Smooth muscle cell (in vitro differentiated cells): ENCODE data around the gene ITK. TPM values are rescaled to one million over a fixed set of nuclear protein-coding genes. Genes with fewer than 3 reads are reported as not detected.
"Not testable (repeated sequence)": the region's sequence is repeated elsewhere in the genome, so short reads cannot be mapped to it uniquely, and the experiment has no call there.

Experiments used
- DNase-seq: peaks from one replicate; lab custom pipeline; 2025; ENCODE audit not compliant: unreplicated experiment; lab: John Stamatoyannopoulos, UW
- H2AFZ ChIP-seq: fragments of 200-600 bp; sonication (generic); 2 replicates; pipeline ENCODE4 v1.6.0; 2016; ENCODE audit warnings: antibody characterized with exemption, low read depth, mild to moderate bottlenecking
- H3F3A ChIP-seq: fragments of 200-600 bp; sonication (generic); 2 replicates; pipeline ENCODE4 v1.6.0; 2017; ENCODE audit warnings: antibody characterized with exemption, low read depth
- H3K27ac ChIP-seq: fragments of 200-600 bp; sonication (generic); 2 replicates; pipeline ENCODE4 v1.5.1; 2016; ENCODE audit warnings: low read depth, mild to moderate bottlenecking
- H3K27me3 ChIP-seq: fragments of 200-600 bp; sonication (generic); 2 replicates; pipeline ENCODE4 v1.6.1; 2016; ENCODE audit warnings: low read depth, mild to moderate bottlenecking
- H3K36me3 ChIP-seq: fragments of 200-600 bp; sonication (generic); 2 replicates; pipeline ENCODE4 v1.5.1; 2016; ENCODE audit warnings: low read depth
- H3K4me1 ChIP-seq: fragments of 200-600 bp; sonication (generic); 2 replicates; pipeline ENCODE4 v1.5.1; 2016; ENCODE audit warnings: low read depth
- H3K4me2 ChIP-seq: fragments of 200-600 bp; sonication (generic); 2 replicates; pipeline ENCODE4 v1.6.0; 2016; ENCODE audit warnings: mild to moderate bottlenecking
- H3K4me3 ChIP-seq: fragments of 200-600 bp; sonication (generic); 2 replicates; pipeline ENCODE4 v1.5.1; 2016; ENCODE audit warnings: mild to moderate bottlenecking
- H3K79me2 ChIP-seq: fragments of 200-600 bp; sonication (generic); 2 replicates; pipeline ENCODE4 v1.6.0; 2016; ENCODE audit warnings: low read depth, mild to moderate bottlenecking
- H3K9ac ChIP-seq: fragments of 200-600 bp; sonication (generic); 2 replicates; pipeline ENCODE4 v1.6.0; 2016; ENCODE audit warnings: low read depth
- H3K9me3 ChIP-seq: fragments of 200-600 bp; sonication (generic); replicated peaks from 2 replicates; pipeline ENCODE4 v1.5.1; 2016; ENCODE audit warnings: low read depth
- H4K20me1 ChIP-seq: fragments of 200-600 bp; sonication (generic); 2 replicates; pipeline ENCODE4 v1.6.0; 2016; ENCODE audit warnings: low read depth
- WGBS: methylation state at CpG from one replicate; pipeline ENCODE4 v1.1.7; 2016; ENCODE audit warnings: low lambda C conversion rate; 5-methylcytosine and 5-hydroxymethylcytosine counted together
- polyA plus RNA-seq: library from polyadenylated mRNA; unstranded; fragments of >200 nt; fragmentation: Nextera tagmentation; extraction: Ambion mirVana; gene quantifications from 2 replicates; pipeline ENCODE4 v1.2.1, GENCODE V29; 2016
- total RNA-seq: library from RNA; depleted of rRNA; stranded (reverse); fragments of >200 nt; gene quantifications from 2 replicates; pipeline ENCODE4 v1.2.3, GENCODE V29; 2014
- TF ChIP-seq, protein P1 (sequence below): fragments of 200-600 bp; sonication (generic); IDR thresholded peaks from 2 replicates; pipeline ENCODE4 v1.5.1; 2017; ENCODE audit warnings: borderline replicate concordance, mild to moderate bottlenecking, antibody characterized with exemption; ENCODE audit not compliant: insufficient read depth, poor library complexity, severe bottlenecking

The ITK gene
- total and polyA plus RNA-seq, 2 experiments from 2014 or later, result 0.97 to 1.8 TPM

DNA sequence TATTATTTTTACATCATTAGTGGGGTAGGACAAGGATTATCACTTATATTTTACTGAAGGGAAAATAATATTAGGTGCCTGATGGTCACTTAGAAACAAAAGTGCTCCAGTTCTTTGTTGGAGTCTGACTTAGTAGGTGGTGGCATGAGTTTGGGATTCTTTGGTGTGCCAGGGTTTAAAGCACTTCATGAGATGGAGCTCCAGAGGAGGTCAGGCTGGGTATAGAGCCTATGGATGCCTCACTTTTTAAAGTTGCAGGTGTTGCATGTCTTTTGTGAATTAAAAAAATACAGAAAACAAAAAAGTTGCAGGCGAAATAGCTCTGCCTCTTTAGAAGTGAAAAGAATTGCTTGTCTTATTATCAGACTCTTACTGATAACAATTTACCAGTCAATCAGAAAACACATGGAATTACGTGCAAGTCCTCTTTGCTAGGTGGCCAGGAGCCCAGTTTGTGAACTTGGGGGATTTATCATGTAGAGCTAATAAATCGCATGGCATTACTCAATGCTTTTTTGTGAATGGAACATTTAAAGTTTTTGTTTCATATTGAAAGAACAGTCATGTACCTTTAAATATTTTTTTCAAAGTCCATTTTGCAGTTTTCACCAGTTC lies 1.6 kb downstream of the ITK start:
- Histone ChIP-seq H4K20me1 (no peaks in the 10 kb centered on the region), H3K4me2 (no peak overlapping the region), H3K9ac (no peak overlapping the region), H3K9me3 (no peaks in the 10 kb centered on the region), H3F3A (no peaks in the 10 kb centered on the region), H3K27ac (no peak overlapping the region), H2AFZ (no peak overlapping the region), H3K4me1 (no peaks in the 10 kb centered on the region), H3K27me3 (peaks cover 27% of the 10 kb centered on the region), H3K36me3 (no peaks in the 10 kb centered on the region), H3K79me2 (no peaks in the 10 kb centered on the region), H3K4me3 (no peak overlapping the region)
- no peak for DNase-seq
- WGBS, result 86% methylated on average over 3 of the region's 3 CpGs
- TF ChIP-seq, protein P1, sequence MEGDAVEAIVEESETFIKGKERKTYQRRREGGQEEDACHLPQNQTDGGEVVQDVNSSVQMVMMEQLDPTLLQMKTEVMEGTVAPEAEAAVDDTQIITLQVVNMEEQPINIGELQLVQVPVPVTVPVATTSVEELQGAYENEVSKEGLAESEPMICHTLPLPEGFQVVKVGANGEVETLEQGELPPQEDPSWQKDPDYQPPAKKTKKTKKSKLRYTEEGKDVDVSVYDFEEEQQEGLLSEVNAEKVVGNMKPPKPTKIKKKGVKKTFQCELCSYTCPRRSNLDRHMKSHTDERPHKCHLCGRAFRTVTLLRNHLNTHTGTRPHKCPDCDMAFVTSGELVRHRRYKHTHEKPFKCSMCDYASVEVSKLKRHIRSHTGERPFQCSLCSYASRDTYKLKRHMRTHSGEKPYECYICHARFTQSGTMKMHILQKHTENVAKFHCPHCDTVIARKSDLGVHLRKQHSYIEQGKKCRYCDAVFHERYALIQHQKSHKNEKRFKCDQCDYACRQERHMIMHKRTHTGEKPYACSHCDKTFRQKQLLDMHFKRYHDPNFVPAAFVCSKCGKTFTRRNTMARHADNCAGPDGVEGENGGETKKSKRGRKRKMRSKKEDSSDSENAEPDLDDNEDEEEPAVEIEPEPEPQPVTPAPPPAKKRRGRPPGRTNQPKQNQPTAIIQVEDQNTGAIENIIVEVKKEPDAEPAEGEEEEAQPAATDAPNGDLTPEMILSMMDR, result no peak

DNA sequence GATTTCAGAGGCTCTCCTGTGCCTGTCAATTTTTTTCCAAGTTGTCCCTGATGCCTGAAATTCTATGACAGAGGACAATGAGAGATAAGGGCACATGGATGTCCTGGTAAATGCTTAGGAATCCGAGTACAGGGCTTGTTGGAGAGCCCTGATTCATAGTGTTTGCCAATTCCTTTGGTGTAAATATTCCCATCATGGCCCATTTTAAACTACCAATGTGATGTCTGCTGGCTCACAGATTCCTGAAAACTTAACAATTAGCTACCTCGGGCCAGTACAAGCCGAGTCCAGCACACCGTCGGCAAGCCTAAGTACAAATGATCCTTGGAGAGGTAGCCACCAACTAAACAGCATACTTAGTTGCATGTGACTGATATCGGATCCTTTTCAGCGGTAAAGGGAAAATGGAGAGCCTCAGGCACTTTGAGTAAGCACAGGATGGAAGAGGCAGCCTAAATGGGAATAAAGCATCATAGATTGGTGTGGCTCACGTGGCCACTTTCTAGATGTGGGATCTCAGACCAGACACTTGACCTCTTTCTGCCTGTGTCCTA lies 3.6 kb downstream of the ITK start:
- Histone ChIP-seq H3K4me1 (no peaks in the 10 kb centered on the region), H3K36me3 (no peaks in the 10 kb centered on the region), H3K27me3 (peaks cover 32% of the 10 kb centered on the region), H2AFZ (no peak overlapping the region), H3K4me2 (no peak overlapping the region), H3K9me3 (no peaks in the 10 kb centered on the region), H3K9ac (no peak overlapping the region), H3K79me2 (no peaks in the 10 kb centered on the region), H3K27ac (no peak overlapping the region), H4K20me1 (no peaks in the 10 kb centered on the region), H3K4me3 (no peak overlapping the region), H3F3A (no peaks in the 10 kb centered on the region)
- DNase-seq, result no peak
- TF ChIP-seq, protein P1, result no peak
- WGBS, result 91% methylated on average over 8 of the region's 8 CpGs

DNA sequence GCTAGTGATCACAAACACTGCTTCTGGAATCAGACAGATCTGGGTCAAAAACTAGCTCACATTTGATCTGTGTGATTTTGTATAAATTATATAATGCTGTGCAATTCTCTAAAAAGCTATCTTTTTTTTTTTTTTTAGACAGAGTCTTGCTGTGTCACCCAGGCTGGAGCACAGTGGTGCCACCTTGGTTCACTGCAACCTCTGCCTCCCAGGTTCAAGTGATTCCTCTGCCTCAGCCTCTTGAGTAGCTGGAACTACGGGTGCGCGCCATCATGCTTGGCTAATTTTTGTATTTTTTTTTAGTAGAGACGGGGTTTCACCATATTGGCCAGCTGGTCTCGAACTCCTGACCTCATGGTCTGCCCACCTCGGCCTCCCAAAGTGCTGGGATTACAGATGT lies 4.5 kb downstream of the ITK start:
- H3K36me3 ChIP-seq, H4K20me1 ChIP-seq, H3K4me2 ChIP-seq, H3K4me1 ChIP-seq, DNase-seq, H3K9ac ChIP-seq, H3K79me2 ChIP-seq, H3K9me3 ChIP-seq, H2AFZ ChIP-seq, H3K27ac ChIP-seq, H3K4me3 ChIP-seq, H3F3A ChIP-seq: not testable (repeated sequence)
- WGBS, result 92% methylated on average over 6 of the region's 6 CpGs
- peaks cover 32% of the 10 kb centered on the region for H3K27me3 ChIP-seq

- Histone ChIP-seq H3K4me2 (no peak overlapping the region), H4K20me1 (no peaks in the 10 kb centered on the region), H3K36me3 (no peaks in the 10 kb centered on the region), H3K27ac (no peak overlapping the region), H3K4me1 (no peaks in the 10 kb centered on the region), H3K9ac (no peak overlapping the region), H3K4me3 (no peak overlapping the region), H3K9me3 (no peaks in the 10 kb centered on the region), H3K27me3 (peaks cover 22% of the 10 kb centered on the region), H3F3A (no peaks in the 10 kb centered on the region), H3K79me2 (no peaks in the 10 kb centered on the region), H2AFZ (no peak overlapping the region)
- no peak for DNase-seq
- WGBS, result 91% methylated on average over 11 of the region's 12 CpGs
- TF ChIP-seq, protein P1, result no peak
These were observed 5.8 kb downstream of the ITK start for GRCh38 chr5:157186309-157187045.
